CD4-positive, CD25-positive, alpha-beta regulatory T cell (primary cell): ENCODE measurements around the gene YARS1. TPM values are rescaled to one million over a fixed set of nuclear protein-coding genes. Genes with fewer than 3 reads are reported as not detected.

Experiments
- ATAC-seq, 2 donors: fragments of 150-1000 bp; cut with Tn5 transposase; one replicate each; pipeline ENCODE4 v1.10.0; 2021; ENCODE audit warnings: low read depth in 2 of 2, moderate number of reproducible peaks in 2 of 2, moderate library complexity in 1 of 2
- DNase-seq, 3 donors: peaks; one replicate each; pipeline versions ENCODE4 v3.0.0 to v3.0.0-alpha.2; 2012 to 2022; ENCODE audit warnings: mixed read lengths in 1 of 3
- H3K27ac ChIP-seq: one replicate; pipeline ENCODE4 v1.7.0; 2013; ENCODE audit warnings: mild to moderate bottlenecking, low read length; ENCODE audit not compliant: insufficient read depth, poor library complexity, severe bottlenecking
- H3K27me3 ChIP-seq: one replicate; pipeline ENCODE4 v1.7.0; 2013; ENCODE audit warnings: low read length; ENCODE audit not compliant: control insufficient read depth, insufficient read depth
- H3K36me3 ChIP-seq: one replicate; pipeline ENCODE4 v1.7.0; 2013; ENCODE audit warnings: mild to moderate bottlenecking, low read length, moderate library complexity; ENCODE audit not compliant: control insufficient read depth, insufficient read depth
- H3K4me1 ChIP-seq: 2 replicates; pipeline ENCODE4 v1.7.0; 2013; ENCODE audit warnings: mild to moderate bottlenecking, low read length; ENCODE audit not compliant: insufficient read depth, control insufficient read depth, poor library complexity, severe bottlenecking
- H3K4me3 ChIP-seq: one replicate; pipeline ENCODE4 v1.7.0; 2013; ENCODE audit warnings: low read depth, mild to moderate bottlenecking, low read length, moderate library complexity
- H3K9me3 ChIP-seq, 2 experiments: 1 replicate in 1 of 2; 2 replicates in 1 of 2; pipeline ENCODE4 v1.7.0; 2013; ENCODE audit warnings: low read length in 2 of 2, mild to moderate bottlenecking in 1 of 2, moderate library complexity in 1 of 2; ENCODE audit not compliant: control insufficient read depth in 2 of 2
- H3K27ac Mint-ChIP-seq, 3 donors: one replicate each; pipeline ENCODE4 v1.8.0; 2020 to 2022; ENCODE audit warnings: mild to moderate bottlenecking in 3 of 3, mixed read lengths in 3 of 3, moderate library complexity in 2 of 3
- H3K27me3 Mint-ChIP-seq: one replicate; pipeline ENCODE4 v1.8.0; 2022; ENCODE audit warnings: mild to moderate bottlenecking, mixed read lengths
- H3K36me3 Mint-ChIP-seq: one replicate; pipeline ENCODE4 v1.8.0; 2020; ENCODE audit warnings: mixed read lengths
- H3K4me1 Mint-ChIP-seq, 4 donors: one replicate each; pipeline ENCODE4 v1.8.0; 2020 to 2022; ENCODE audit warnings: mixed read lengths in 4 of 4, mild to moderate bottlenecking in 1 of 4
- H3K4me3 Mint-ChIP-seq, 4 donors: one replicate each; pipeline ENCODE4 v1.8.0; 2020 to 2022; ENCODE audit warnings: mild to moderate bottlenecking in 4 of 4, mixed read lengths in 4 of 4, moderate library complexity in 3 of 4
- H3K9me3 Mint-ChIP-seq, 7 donors: one replicate each; pipeline ENCODE4 v1.8.0; 2020 to 2022; ENCODE audit warnings: mixed read lengths in 7 of 7, mild to moderate bottlenecking in 3 of 7, moderate library complexity in 2 of 7
- polyA plus RNA-seq, 4 donors: library from polyadenylated mRNA; unstranded; fragments of 300-500 nt; fragmentation: Illumina TruSeq; gene quantifications; one replicate each; pipeline ENCODE4 v1.2.3, GENCODE V29; 2021
- total RNA-seq: library from RNA; stranded (reverse); gene quantifications from one replicate; pipeline ENCODE4 v1.2.3, GENCODE V29; 2022

YARS1 gene
- total and polyA plus RNA-seq, 5 donors from 2014 or later, result 47.3 to 111 (median 59.7) TPM

- Mint-ChIP-seq H3K4me3 (no peak overlapping the region), H3K9me3 (no peaks in the 10 kb centered on the region), H3K36me3 (no peaks in the 10 kb centered on the region), H3K27ac (peak overlapping the region in 1 of 3 donors; percentile 52), H3K27me3 (peaks cover 9% of the 10 kb centered on the region), H3K4me1 (peaks cover 0 to 6% (median 0%) of the 10 kb centered on the region in 4 donors)
- no peaks in the 10 kb centered on the region for H3K9me3 ChIP-seq
- DNase-seq (no peak), ATAC-seq (no peak)
- no peaks in the 10 kb centered on the region for H3K4me1 ChIP-seq
- H3K27me3 ChIP-seq, result no peaks in the 10 kb centered on the region
- no peaks in the 10 kb centered on the region for H3K36me3 ChIP-seq
- H3K27ac ChIP-seq, result no peak overlapping the region
- no peak overlapping the region for H3K4me3 ChIP-seq
These were observed 51.4 kb downstream of the YARS1 start for GRCh38 chr1:32765570-32766327.

- no peak overlapping the region for H3K27ac Mint-ChIP-seq
- ATAC-seq (no peak), DNase-seq (no peak)
- H3K27me3 Mint-ChIP-seq, result peaks cover 9% of the 10 kb centered on the region
- peaks cover 0 to 9% (median 0%) of the 10 kb centered on the region in 4 donors for H3K4me1 Mint-ChIP-seq
- H3K9me3 Mint-ChIP-seq, result no peaks in the 10 kb centered on the region
- H3K27ac ChIP-seq, result no peak overlapping the region
- H3K4me1 ChIP-seq, result no peaks in the 10 kb centered on the region
- H3K27me3 ChIP-seq, result no peaks in the 10 kb centered on the region
- H3K36me3 Mint-ChIP-seq, result no peaks in the 10 kb centered on the region
- no peak overlapping the region for H3K4me3 ChIP-seq
- H3K9me3 ChIP-seq, result no peaks in the 10 kb centered on the region
- H3K36me3 ChIP-seq, result no peaks in the 10 kb centered on the region
- no peak overlapping the region for H3K4me3 Mint-ChIP-seq
These were observed 52.2 kb downstream of the YARS1 start for GRCh38 chr1:32764826-32765569.

- H3K4me1 Mint-ChIP-seq, result peaks cover 0 to 18% (median 4%) of the 10 kb centered on the region in 4 donors
- no peak for ATAC-seq
- no peak overlapping the region for H3K27ac Mint-ChIP-seq
These were observed 53.9 kb downstream of the YARS1 start for GRCh38 chr1:32763221-32763620.

GRCh38 chr1:32761936-32762335 is 55.2 kb downstream of the YARS1 start:
- Histone ChIP-seq H3K27ac (no peak overlapping the region), H3K36me3 (no peaks in the 10 kb centered on the region), H3K27me3 (no peaks in the 10 kb centered on the region), H3K9me3 (no peaks in the 10 kb centered on the region), H3K4me3 (no peak overlapping the region), H3K4me1 (no peaks in the 10 kb centered on the region)
- no peak for DNase-seq
- peak overlapping the region in 2 of 3 donors; percentile 5 to 26 for H3K27ac Mint-ChIP-seq
- H3K36me3 Mint-ChIP-seq, result no peaks in the 10 kb centered on the region
- ATAC-seq, result no peak
- no peaks in the 10 kb centered on the region for H3K9me3 Mint-ChIP-seq
- no peak overlapping the region for H3K4me3 Mint-ChIP-seq
- H3K4me1 Mint-ChIP-seq, result peaks cover 0 to 20% (median 4%) of the 10 kb centered on the region in 4 donors
- peaks cover 9% of the 10 kb centered on the region for H3K27me3 Mint-ChIP-seq

More at GRCh38 chr1:32763221-32763620, 53.9 kb downstream of the YARS1 start:
- Histone ChIP-seq H3K4me3 (no peak overlapping the region), H3K9me3 (no peaks in the 10 kb centered on the region), H3K27me3 (no peaks in the 10 kb centered on the region), H3K4me1 (no peaks in the 10 kb centered on the region), H3K27ac (no peak overlapping the region), H3K36me3 (no peaks in the 10 kb centered on the region)
- Mint-ChIP-seq H3K9me3 (no peaks in the 10 kb centered on the region), H3K4me3 (peak overlapping the region in 1 of 4 donors; percentile 21), H3K27me3 (peaks cover 9% of the 10 kb centered on the region), H3K36me3 (no peaks in the 10 kb centered on the region)
- DNase-seq, result no peak

- ATAC-seq, result no peak
- H3K9me3 ChIP-seq, result no peaks in the 10 kb centered on the region
- H3K36me3 Mint-ChIP-seq, result no peaks in the 10 kb centered on the region
- peaks cover 0 to 20% (median 4%) of the 10 kb centered on the region in 4 donors for H3K4me1 Mint-ChIP-seq
- H3K27ac Mint-ChIP-seq, result peak overlapping the region in 2 of 3 donors; percentile 5 to 26
- H3K4me3 ChIP-seq, result no peak overlapping the region
- no peak overlapping the region for H3K27ac ChIP-seq
- no peak for DNase-seq
- H3K27me3 Mint-ChIP-seq, result peaks cover 9% of the 10 kb centered on the region
- no peaks in the 10 kb centered on the region for H3K27me3 ChIP-seq
- no peak overlapping the region for H3K4me3 Mint-ChIP-seq
- no peaks in the 10 kb centered on the region for H3K9me3 Mint-ChIP-seq
- no peaks in the 10 kb centered on the region for H3K4me1 ChIP-seq
- H3K36me3 ChIP-seq, result no peaks in the 10 kb centered on the region
These were observed 55.8 kb downstream of the YARS1 start for GRCh38 chr1:32761253-32761877.

- Mint-ChIP-seq H3K36me3 (no peaks in the 10 kb centered on the region), H3K27ac (peak overlapping the region in 2 of 3 donors; percentile 21 to 84)
These were observed 57.0 kb downstream of the YARS1 start for GRCh38 chr1:32759997-32760623.

GRCh38 chr1:32759521-32759981 is 57.6 kb downstream of the YARS1 start:
- DNase-seq, result peak in 1 of 3 donors; percentile 43
- no peaks in the 10 kb centered on the region for H3K36me3 Mint-ChIP-seq
- Histone ChIP-seq H3K36me3 (no peaks in the 10 kb centered on the region), H3K9me3 (no peaks in the 10 kb centered on the region), H3K27me3 (no peaks in the 10 kb centered on the region), H3K4me1 (peaks cover 2% of the 10 kb centered on the region), H3K4me3 (no peak overlapping the region), H3K27ac (no peak overlapping the region)
- ATAC-seq, result peak in 1 of 2 donors; percentile 38
- H3K27me3 Mint-ChIP-seq, result peaks cover 17% of the 10 kb centered on the region
- H3K27ac Mint-ChIP-seq, result peak overlapping the region in 2 of 3 donors; percentile 21 to 84
- H3K4me1 Mint-ChIP-seq, result peaks cover under 1 to 21% (median 4%) of the 10 kb centered on the region in 4 donors
- no peaks in the 10 kb centered on the region for H3K9me3 Mint-ChIP-seq
- no peak overlapping the region for H3K4me3 Mint-ChIP-seq

More at GRCh38 chr1:32759997-32760623, 57.0 kb downstream of the YARS1 start:
- ATAC-seq, result no peak
- peaks cover 0 to 20% (median 4%) of the 10 kb centered on the region in 4 donors for H3K4me1 Mint-ChIP-seq
- Histone ChIP-seq H3K4me1 (no peaks in the 10 kb centered on the region), H3K9me3 (no peaks in the 10 kb centered on the region), H3K36me3 (no peaks in the 10 kb centered on the region), H3K27me3 (no peaks in the 10 kb centered on the region), H3K4me3 (no peak overlapping the region), H3K27ac (no peak overlapping the region)
- peaks cover 19% of the 10 kb centered on the region for H3K27me3 Mint-ChIP-seq
- H3K9me3 Mint-ChIP-seq, result no peaks in the 10 kb centered on the region
- H3K4me3 Mint-ChIP-seq, result no peak overlapping the region
- no peak for DNase-seq
